ENCODE results near the gene PATL1. TPM values are rescaled to one million over a fixed set of nuclear protein-coding genes. Genes with fewer than 3 reads are reported as not detected.
A peak's percentile ranks its signal among the peaks of the same experiment; 100 is the strongest.

Gene PATL1
- total RNA-seq, 4 donors from 2014 or later: 19.0 to 25.6 (median 22.9) TPM

DNA sequence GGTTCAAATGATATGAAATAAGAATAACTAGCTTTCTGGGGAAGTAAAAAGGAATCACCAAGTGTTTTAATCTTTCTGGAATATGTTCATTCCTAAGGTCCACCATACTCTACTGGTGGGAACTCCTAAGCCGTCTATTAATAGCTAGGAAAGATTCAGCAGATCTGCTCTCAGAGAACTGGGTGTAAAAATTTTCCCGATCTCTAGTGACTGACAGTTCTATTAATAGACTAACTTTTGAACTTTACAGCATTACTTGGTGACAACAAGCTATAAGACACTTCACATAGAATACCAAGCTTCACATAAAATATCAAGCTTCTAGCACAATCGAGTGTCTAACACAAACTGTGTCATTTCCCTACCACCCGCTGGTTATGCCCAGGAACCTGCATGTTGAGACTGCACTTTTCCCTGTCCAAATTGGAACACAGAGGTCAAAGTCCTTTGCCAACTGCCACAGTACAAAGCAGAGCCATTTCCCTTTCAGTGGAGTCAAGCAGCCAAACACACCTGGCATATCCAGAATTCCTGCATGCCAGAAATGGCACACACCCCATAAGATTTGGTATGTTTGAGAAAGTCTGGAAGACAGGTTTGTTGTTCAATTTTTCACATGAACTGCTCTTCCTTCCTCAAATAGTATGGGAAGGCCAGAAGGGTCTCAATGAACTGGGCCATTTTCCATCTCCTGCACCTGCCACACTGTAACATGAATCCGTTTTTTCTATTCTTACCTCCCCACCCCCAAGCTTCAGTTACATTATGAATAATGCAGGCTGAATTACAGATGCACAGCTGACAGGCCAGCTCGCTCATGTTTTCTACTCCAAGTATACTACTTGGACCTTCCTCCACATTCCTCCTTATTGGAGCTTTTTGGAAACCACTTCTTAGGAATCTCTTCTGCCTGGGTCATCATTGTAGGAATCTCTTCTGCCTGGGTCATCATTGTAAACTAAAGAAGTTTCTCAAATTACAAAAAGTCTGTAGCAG, 57.0 kb downstream of the PATL1 start:
- peak overlapping the region in 2 of 4 donors; percentile 1 to 20 for H3K4me3 ChIP-seq
- DNase-seq: peak in 1 of 3 donors; percentile 76
- no peaks in the 10 kb centered on the region for H3K27me3 ChIP-seq
- H3K27ac ChIP-seq: peak overlapping the region in 3 of 4 donors; percentile 32 to 82 (median 56)
- peaks cover 0 to 37% (median 0%) of the 10 kb centered on the region in 3 donors for H3K36me3 ChIP-seq
- no peaks in the 10 kb centered on the region for H3K9me3 ChIP-seq
- H3K4me1 ChIP-seq: peaks cover 0 to 44% (median 7%) of the 10 kb centered on the region in 4 donors
- peak in 1 of 2 donors; percentile 44 for TF ChIP-seq POLR2A (IDR thresholded peaks at IDR 0.05)
- peak in 2 of 6 experiments; percentile 16 to 18 for TF ChIP-seq CTCF (IDR thresholded peaks at IDR 0.05)

DNA sequence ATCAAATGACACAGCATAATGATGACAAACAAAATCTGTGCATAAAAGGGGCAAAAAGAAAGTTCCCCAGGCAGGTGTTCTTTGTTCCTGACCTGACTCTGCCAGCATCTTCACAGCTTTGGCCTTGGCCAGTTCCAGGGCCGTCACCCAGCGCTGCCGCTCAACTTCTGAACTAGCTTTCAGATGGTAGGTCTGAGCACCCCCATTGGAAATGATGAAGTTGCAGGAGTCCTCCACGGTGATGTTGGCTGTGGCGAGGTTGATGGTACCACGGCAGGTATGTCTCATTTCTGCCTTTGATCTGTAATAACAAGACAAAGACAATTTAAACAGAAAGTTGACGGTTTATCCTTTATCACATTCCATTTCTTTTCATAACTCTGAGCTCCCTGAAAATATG, 58.5 kb downstream of the PATL1 start:
- Histone ChIP-seq H3K36me3 (peaks cover 0 to 53% (median 0%) of the 10 kb centered on the region in 3 donors), H3K27ac (no peak overlapping the region), H3K9me3 (no peaks in the 10 kb centered on the region), H3K4me1 (peaks cover 0 to 44% (median 7%) of the 10 kb centered on the region in 4 donors), H3K27me3 (no peaks in the 10 kb centered on the region), H3K4me3 (no peak overlapping the region)
- no peak for TF ChIP-seq POLR2A (IDR thresholded peaks at IDR 0.05)
- TF ChIP-seq CTCF (IDR thresholded peaks at IDR 0.05): no peak
- DNase-seq: no peak

DNA sequence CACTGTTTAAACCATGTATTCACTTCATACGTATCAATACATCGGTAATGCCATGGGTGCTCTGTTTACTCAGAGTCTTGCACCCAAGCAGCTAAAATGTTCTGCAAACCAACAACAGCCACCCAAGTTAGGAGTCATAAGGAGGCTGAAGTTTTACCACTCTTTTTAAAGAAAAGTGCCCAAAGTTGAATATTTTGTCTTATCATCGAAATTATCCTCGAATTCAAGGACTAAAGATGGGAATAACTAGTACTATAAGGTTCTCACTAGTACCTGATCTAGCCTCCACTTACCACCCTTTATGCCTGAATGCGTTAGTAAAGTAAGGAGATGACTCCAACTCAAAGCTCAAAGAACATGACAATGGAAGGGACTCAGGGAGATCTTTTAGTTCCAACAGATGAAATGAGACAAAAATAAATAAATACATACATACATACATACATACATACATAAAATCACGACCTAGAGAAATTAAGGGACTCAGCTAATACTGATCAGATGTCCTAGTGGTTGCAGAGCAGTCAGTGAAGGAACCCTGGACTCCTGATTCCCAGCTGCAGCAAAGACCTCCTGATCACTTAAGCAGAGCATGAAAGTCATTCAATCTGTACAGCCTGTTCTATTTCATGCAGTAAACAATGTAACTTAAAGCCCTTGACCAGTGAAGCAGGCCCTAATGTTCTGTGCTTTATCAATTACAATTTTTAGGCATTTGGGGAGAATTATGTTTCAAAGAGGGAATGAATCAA, 61.0 kb downstream of the PATL1 start:
- H3K27me3 ChIP-seq: no peaks in the 10 kb centered on the region
- H3K4me1 ChIP-seq: peaks cover 0 to 25% (median 1%) of the 10 kb centered on the region in 4 donors
- H3K4me3 ChIP-seq: no peak overlapping the region
- no peak for TF ChIP-seq CTCF (IDR thresholded peaks at IDR 0.05)
- TF ChIP-seq POLR2A (IDR thresholded peaks at IDR 0.05): no peak
- H3K27ac ChIP-seq: no peak overlapping the region
- no peak for DNase-seq
- peaks cover 0 to 77% (median 0%) of the 10 kb centered on the region in 3 donors for H3K36me3 ChIP-seq
- no peaks in the 10 kb centered on the region for H3K9me3 ChIP-seq

DNA sequence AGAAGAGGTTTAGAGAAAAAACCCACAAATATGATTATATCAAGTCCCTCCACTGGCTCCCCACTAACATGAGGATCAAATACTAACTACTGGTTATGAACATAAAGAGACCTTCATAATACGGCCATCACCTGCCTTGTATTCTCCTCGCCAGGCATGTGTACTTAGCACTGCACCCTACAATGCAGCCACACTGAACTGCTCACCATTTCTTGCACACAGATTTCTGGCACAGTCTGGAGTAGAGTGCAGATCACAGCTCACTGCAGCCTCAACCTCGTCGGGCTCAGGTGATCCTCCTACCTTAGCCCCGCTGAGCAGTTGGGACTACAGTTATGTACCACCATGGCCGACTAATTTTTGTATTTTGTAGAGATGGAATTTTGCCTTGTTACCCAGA, 66.4 kb downstream of the PATL1 start:
- H3K4me3 ChIP-seq: no peak overlapping the region
- H3K36me3 ChIP-seq: peaks cover 0 to 100% (median 3%) of the 10 kb centered on the region in 3 donors
- no peaks in the 10 kb centered on the region for H3K4me1 ChIP-seq
- no peak overlapping the region for H3K27ac ChIP-seq
- no peak for DNase-seq
- H3K9me3 ChIP-seq: no peaks in the 10 kb centered on the region
- TF ChIP-seq CTCF (IDR thresholded peaks at IDR 0.05): no peak
- TF ChIP-seq POLR2A (IDR thresholded peaks at IDR 0.05): no peak
- H3K27me3 ChIP-seq: no peaks in the 10 kb centered on the region

GRCh38 chr11:59601788-59602187, 67.0 kb downstream of the PATL1 start:
- Histone ChIP-seq H3K4me3 (no peak overlapping the region), H3K27ac (no peak overlapping the region), H3K9me3 (no peaks in the 10 kb centered on the region), H3K4me1 (no peaks in the 10 kb centered on the region), H3K27me3 (no peaks in the 10 kb centered on the region), H3K36me3 (peaks cover 0 to 100% (median 3%) of the 10 kb centered on the region in 3 donors)
- no peak for DNase-seq
- TF ChIP-seq CTCF (IDR thresholded peaks at IDR 0.05) (no peak), POLR2A (IDR thresholded peaks at IDR 0.05) (no peak)
